ENCODE measurements around the gene AURKAIP1. TPM values are rescaled to one million over a fixed set of nuclear protein-coding genes. Genes with fewer than 3 reads are reported as not detected.
"Not testable (repeated sequence)": the region's sequence is repeated elsewhere in the genome, so short reads cannot be mapped to it uniquely, and the experiment has no call there.

AURKAIP1 gene
- total RNA-seq, 4 donors from 2014 or later: 92.7 to 134 (median 123) TPM

GRCh38 chr1:1418464-1419362 is 43.7 kb upstream of the AURKAIP1 start:
- intact Hi-C loops (cut with DNase I): no loop called here
- peaks cover 37 to 70% (median 42%) of the 10 kb centered on the region in 3 donors for H3K4me1 ChIP-seq
- H3K27me3 ChIP-seq: peaks cover 0 to 14% (median 0%) of the 10 kb centered on the region in 4 donors
- H3K36me3 ChIP-seq: no peaks in the 10 kb centered on the region
- TF ChIP-seq CTCF (IDR thresholded peaks at IDR 0.05) (no peak), POLR2A (IDR thresholded peaks at IDR 0.05) (no peak)
- no peaks in the 10 kb centered on the region for H3K9me3 ChIP-seq
- WGBS, 2 donors: 38 to 58% methylated on average over 6 to 13 of the region's 26 CpGs
- no peak for DNase-seq
- H3K4me3 ChIP-seq: peak overlapping the region; percentile 39 to 69 (median 52)
- H3K27ac ChIP-seq: peak overlapping the region; percentile 74 to 89 (median 86)

- intact Hi-C loops (cut with DNase I); H3K36me3 ChIP-seq; DNase-seq; H3K9me3 ChIP-seq: not testable (repeated sequence)
- peak in 1 of 4 donors; percentile 11 for TF ChIP-seq POLR2A (IDR thresholded peaks at IDR 0.05)
- peak overlapping the region in 3 of 4 donors; percentile 4 to 16 (median 6) for H3K4me3 ChIP-seq
- peak overlapping the region; percentile 74 to 89 (median 86) for H3K27ac ChIP-seq
- 26 to 39% methylated on average over 8 to 10 of the region's 25 CpGs for WGBS, 2 donors
- peaks cover 37 to 63% (median 37%) of the 10 kb centered on the region in 3 donors for H3K4me1 ChIP-seq
- H3K27me3 ChIP-seq: peaks cover 0 to 14% (median 0%) of the 10 kb centered on the region in 4 donors
Observed at GRCh38 chr1:1417825-1418463, 42.9 kb upstream of the AURKAIP1 start.

DNA sequence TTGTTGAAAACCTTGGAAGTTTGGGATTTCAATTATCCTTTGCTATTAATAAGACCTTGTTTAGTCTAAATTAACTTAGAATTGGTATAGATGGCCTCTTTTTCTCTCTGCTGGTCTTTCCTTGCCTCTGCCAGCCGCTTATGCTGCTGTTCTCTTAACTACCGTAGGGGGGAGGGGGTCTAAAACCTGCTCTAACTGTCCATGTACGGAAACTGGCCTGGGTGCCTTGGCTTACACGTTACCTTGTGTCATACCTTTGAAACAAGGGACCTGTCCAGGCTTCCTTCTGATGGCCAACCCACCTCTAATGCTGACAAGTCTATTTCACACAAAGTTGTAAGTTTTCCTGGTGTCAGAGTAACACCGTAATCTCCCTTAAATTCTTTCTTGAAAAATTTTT is 42.4 kb upstream of the AURKAIP1 start:
- H3K36me3 ChIP-seq; intact Hi-C loops (cut with DNase I); H3K9me3 ChIP-seq; DNase-seq: not testable (repeated sequence)
- 36 to 49% methylated on average over 5 of the region's 5 CpGs for WGBS, 2 donors
- Histone ChIP-seq H3K4me1 (peaks cover 32 to 57% (median 37%) of the 10 kb centered on the region in 3 donors), H3K27ac (peak overlapping the region; percentile 74 to 89 (median 86)), H3K27me3 (peaks cover 0 to 14% (median 0%) of the 10 kb centered on the region in 4 donors), H3K4me3 (peak overlapping the region in 3 of 4 donors; percentile 4 to 16 (median 6))
- peak in 1 of 6 experiments; percentile 35 for TF ChIP-seq CTCF (IDR thresholded peaks at IDR 0.05)

DNA sequence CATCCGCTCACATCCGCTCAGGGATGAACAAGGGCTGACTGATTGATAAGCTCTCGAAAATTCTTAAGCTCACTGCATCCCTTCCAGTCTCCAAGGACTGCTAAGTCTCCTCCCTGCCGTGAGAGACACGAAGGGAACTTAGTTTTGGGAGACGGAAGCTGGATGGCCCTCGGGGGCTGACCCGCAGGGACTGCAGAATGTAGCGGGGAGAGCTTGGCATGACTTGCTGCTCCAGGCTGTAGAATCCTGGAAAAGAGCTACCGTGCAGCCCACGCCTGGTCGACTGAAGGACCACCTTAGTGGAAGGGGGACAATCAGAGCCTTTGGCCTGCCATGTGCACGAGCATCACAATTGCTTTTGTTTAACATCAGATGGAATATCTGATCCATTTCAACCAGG is 40.7 kb upstream of the AURKAIP1 start:
- peaks cover 0 to 5% (median 0%) of the 10 kb centered on the region in 4 donors for H3K27me3 ChIP-seq
- H3K27ac ChIP-seq: no peak overlapping the region
- H3K4me3 ChIP-seq: no peak overlapping the region
- 78 to 85% methylated on average over 1 to 8 of the region's 13 CpGs for WGBS, 2 donors
- no peaks in the 10 kb centered on the region for H3K9me3 ChIP-seq
- no peaks in the 10 kb centered on the region for H3K36me3 ChIP-seq
- peaks cover 15 to 41% (median 24%) of the 10 kb centered on the region in 3 donors for H3K4me1 ChIP-seq
- no peak for DNase-seq
- intact Hi-C loops (cut with DNase I): no loop called here
- TF ChIP-seq POLR2A (IDR thresholded peaks at IDR 0.05) (no peak), CTCF (IDR thresholded peaks at IDR 0.05) (no peak)

GRCh38 chr1:1412311-1412902 is 37.4 kb upstream of the AURKAIP1 start:
- H3K9me3 ChIP-seq; H3K27me3 ChIP-seq; H3K27ac ChIP-seq; DNase-seq; H3K36me3 ChIP-seq; intact Hi-C loops (cut with DNase I); H3K4me3 ChIP-seq: not testable (repeated sequence)
- H3K4me1 ChIP-seq: peaks cover 9 to 42% (median 17%) of the 10 kb centered on the region in 3 donors
- WGBS, 2 donors: 77 to 89% methylated on average over 11 of the region's 11 CpGs

All from esophagus squamous epithelium (tissue), 5 donors.